BLaER1 treated with 17β-estradiol and CSF1 and Interleukin-3, amounts not matched to agents 10 nM and 100 nM (cell line): ENCODE measurements around the gene IP6K3.

ENCODE experiments used
- H3K27ac ChIP-seq, 11 experiments: shearing (Covaris generic); formaldehyde crosslinking; 2 replicates each; pipeline ENCODE4 v1.8.1; 2022
- H3K27me3 ChIP-seq, 11 experiments: shearing (Covaris generic); formaldehyde crosslinking; 2 replicates each; pipeline ENCODE4 v1.8.1; 2022
- H3K36me3 ChIP-seq, 11 experiments: shearing (Covaris generic); formaldehyde crosslinking; 2 replicates each; pipeline ENCODE4 v1.8.1; 2022
- H3K4me1 ChIP-seq, 10 experiments: shearing (Covaris generic); formaldehyde crosslinking; 2 replicates each; pipeline ENCODE4 v1.8.1; 2022
- H3K4me2 ChIP-seq, 11 experiments: shearing (Covaris generic); formaldehyde crosslinking; 2 replicates each; pipeline ENCODE4 v1.8.1; 2022
- H3K4me3 ChIP-seq, 10 experiments: shearing (Covaris generic); formaldehyde crosslinking; 2 replicates each; pipeline ENCODE4 v1.8.1; 2022
- H3K9ac ChIP-seq, 11 experiments: shearing (Covaris generic); formaldehyde crosslinking; 2 replicates each; pipeline ENCODE4 v1.8.1; 2022
- H3K9me3 ChIP-seq, 11 experiments: shearing (Covaris generic); formaldehyde crosslinking; replicated peaks in 1 of 11; 2 replicates each; pipeline ENCODE4 v1.8.1; 2022
- H4K20me1 ChIP-seq, 11 experiments: shearing (Covaris generic); formaldehyde crosslinking; 2 replicates each; pipeline ENCODE4 v1.8.1; 2022
- Cebpa-rat ChIP-seq, 11 experiments: shearing (Covaris generic); IDR thresholded peaks; 2 replicates each; pipeline ENCODE4 v1.8.1; 2022

The IP6K3 gene

DNA sequence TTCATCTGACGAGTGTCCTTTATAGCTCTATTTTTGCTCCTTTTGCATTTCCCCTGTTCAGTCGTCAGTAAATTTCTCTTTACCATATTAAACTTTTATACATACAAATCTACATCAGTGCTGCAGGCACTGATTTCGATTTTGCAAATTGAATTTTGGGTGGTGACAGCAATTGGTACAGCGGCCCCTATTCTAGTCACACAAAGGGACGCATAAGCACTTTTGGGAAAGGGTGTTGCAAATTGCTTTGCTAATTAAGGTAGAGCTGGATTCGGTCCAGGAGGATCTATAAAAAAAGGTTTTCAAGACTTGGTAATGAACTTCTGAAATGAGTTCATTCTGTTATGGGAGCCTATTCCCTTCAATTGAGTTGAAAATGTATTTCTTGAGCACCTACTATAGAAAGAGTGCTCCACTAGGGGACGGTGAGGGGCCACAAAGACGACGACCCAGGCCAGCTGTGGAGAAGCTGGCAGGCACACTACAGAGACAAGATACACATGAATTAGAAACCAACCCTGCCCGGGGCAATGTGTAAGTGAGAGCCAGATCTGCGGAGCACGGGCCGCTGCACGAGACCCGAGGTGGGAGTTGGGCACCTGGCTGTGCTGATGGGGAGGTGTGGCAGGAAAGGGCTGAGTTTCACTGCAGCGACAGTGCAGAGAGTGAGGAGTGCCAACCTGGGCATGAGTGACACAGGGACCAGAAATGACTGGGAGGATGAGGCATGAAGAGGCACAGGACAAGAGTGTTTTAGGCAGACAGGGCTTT, 40.6 kb downstream of the IP6K3 start:
- Histone ChIP-seq H3K4me2 (peak overlapping the region in 7 of 11 experiments; percentile 85 to 96 (median 93); a peak in 14 of 22 replicates), H3K27ac (no peak overlapping the region), H3K4me3 (no peak overlapping the region), H4K20me1 (peaks cover 0 to 92% (median 73%) of the 10 kb centered on the region in 11 experiments; a peak in 17 of 22 replicates), H3K36me3 (peaks cover 0 to 40% (median 19%) of the 10 kb centered on the region in 11 experiments; a peak in 13 of 22 replicates), H3K4me1 (peaks cover 45 to 73% (median 55%) of the 10 kb centered on the region in 10 experiments), H3K9ac (no peak overlapping the region), H3K9me3 (no peaks in the 10 kb centered on the region), H3K27me3 (peaks cover 22 to 30% (median 24%) of the 10 kb centered on the region in 11 experiments)
- TF ChIP-seq Cebpa-rat (IDR thresholded peaks at IDR 0.05): no peak

DNA sequence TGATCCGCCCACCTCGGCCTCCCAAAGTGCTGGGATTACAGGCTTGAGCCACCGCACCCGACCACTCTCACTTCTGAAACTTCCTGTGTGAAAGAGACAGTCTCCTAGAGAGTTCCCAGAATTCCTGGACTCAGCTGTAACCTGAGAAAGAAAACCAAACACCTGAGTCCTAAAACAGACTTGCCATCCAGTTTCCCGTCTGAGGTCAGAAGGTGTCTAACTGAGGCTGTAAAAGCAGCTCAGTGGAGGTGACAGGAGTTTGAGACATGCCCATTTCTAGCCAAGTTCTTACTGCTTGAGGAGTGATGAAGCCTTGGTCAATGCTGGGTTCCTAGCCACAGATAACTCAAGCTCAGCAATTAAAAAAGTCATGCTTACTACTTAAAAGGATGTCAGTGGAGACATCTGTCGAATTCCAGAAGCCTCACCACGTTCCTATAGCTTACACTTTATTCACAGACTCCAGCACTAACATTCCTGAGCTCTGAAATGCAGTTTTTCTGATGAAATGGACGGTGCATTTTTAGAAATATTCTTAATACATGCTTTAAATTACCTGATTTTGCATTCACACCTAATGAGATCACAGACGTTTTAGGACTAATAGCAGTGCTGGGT, 41.3 kb downstream of the IP6K3 start:
- Histone ChIP-seq H3K4me3 (no peak overlapping the region), H3K27me3 (peaks cover 22 to 30% (median 24%) of the 10 kb centered on the region in 11 experiments), H3K4me1 (peaks cover 39 to 70% (median 54%) of the 10 kb centered on the region in 10 experiments), H3K27ac (no peak overlapping the region), H4K20me1 (peaks cover 0 to 92% (median 73%) of the 10 kb centered on the region in 11 experiments; a peak in 17 of 22 replicates), H3K9me3 (no peaks in the 10 kb centered on the region), H3K36me3 (peaks cover 0 to 39% (median 19%) of the 10 kb centered on the region in 11 experiments; a peak in 13 of 22 replicates), H3K9ac (no peak overlapping the region), H3K4me2 (peak overlapping the region in 1 of 11 experiments; percentile 96; a peak in 1 of 22 replicates)
- TF ChIP-seq Cebpa-rat (IDR thresholded peaks at IDR 0.05): no peak

DNA sequence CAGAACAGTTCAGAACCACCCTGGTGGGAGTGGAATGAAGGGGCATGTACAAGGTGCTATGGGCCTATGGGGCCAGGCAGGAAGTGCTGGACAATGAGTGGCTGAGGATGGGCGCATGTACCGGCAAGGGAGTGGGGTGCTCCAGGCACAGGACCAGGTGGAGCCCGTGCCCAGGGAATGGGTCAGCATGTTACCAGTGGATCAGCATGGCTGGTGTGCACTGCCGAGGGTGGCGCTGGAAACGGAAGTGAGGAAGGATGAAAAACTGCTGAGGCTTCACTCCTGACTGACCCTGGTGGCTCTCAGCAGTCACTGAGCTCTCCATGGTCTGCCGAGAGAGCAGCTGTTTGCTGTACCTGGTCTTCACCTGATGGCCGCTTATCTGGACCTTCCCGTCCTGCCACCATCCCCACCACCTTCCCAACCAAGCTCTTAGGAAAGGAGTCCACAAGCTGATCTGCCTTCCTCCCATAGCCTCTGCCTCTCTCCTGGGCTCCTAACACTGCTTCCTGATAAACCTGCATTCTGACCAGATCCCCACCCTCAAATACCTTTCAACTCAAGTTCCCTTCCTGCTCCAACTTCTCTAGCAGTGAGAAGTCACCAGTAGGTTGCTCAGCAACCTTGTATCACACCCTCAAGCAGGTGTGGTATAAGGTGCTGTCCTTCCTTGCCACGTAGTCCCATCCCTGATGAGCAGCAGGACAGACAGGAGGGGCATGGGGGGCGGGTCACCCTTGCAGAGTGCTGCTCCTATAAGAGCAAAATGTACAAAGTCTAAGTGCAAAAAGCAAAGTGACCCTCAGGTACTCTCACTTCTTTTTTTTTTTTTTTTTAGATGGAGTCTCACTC, 42.3 kb downstream of the IP6K3 start:
- Histone ChIP-seq H3K9me3 (no peaks in the 10 kb centered on the region), H3K4me2 (peak overlapping the region in 5 of 11 experiments; percentile 1 to 43 (median 27); a peak in 7 of 22 replicates), H4K20me1 (peaks cover 0 to 93% (median 73%) of the 10 kb centered on the region in 11 experiments; a peak in 17 of 22 replicates), H3K36me3 (peaks cover 0 to 29% (median 14%) of the 10 kb centered on the region in 11 experiments; a peak in 12 of 22 replicates), H3K27me3 (peaks cover 22 to 30% (median 24%) of the 10 kb centered on the region in 11 experiments), H3K4me1 (peaks cover 39 to 70% (median 54%) of the 10 kb centered on the region in 10 experiments), H3K9ac (no peak overlapping the region), H3K4me3 (no peak overlapping the region), H3K27ac (no peak overlapping the region)
- TF ChIP-seq Cebpa-rat (IDR thresholded peaks at IDR 0.05): no peak

DNA sequence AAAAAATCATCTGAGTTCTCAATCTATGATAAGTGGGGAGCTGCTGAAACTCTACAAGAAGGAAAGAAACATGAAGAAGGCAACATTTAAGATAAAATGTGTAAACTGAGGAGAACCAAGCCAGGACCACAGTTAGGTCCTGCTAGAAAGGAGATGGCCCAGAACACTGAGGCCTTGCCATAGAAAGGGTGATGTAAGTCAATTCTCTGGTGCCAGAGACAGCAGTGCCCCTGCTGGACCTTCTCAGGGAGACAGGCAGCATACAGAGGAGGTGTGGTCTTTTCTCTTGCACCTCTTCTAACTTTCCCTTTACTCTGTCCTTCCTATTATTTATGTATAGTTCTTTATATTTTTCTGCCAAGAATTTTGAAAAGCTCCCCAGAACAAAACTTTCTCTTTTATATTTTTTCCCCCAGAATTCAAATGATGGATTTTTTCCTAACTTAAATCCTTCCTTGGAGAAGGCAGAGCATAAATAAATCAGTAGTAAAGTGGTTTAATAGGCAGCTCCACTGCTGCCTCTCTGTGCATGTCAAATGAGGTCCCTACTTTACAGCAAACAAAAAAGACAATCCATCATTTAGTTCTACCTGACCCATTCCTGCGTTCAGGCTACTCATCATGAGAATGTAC, 44.2 kb downstream of the IP6K3 start:
- Histone ChIP-seq H3K9ac (no peak overlapping the region), H3K9me3 (no peaks in the 10 kb centered on the region), H3K4me2 (peak overlapping the region in 1 of 11 experiments; percentile 10; a peak in 1 of 22 replicates), H4K20me1 (peaks cover 0 to 81% (median 53%) of the 10 kb centered on the region in 11 experiments; a peak in 17 of 22 replicates), H3K4me1 (peaks cover 37 to 70% (median 54%) of the 10 kb centered on the region in 10 experiments), H3K27ac (no peak overlapping the region), H3K36me3 (peaks cover 0 to 27% (median 7%) of the 10 kb centered on the region in 11 experiments; a peak in 12 of 22 replicates), H3K4me3 (no peak overlapping the region), H3K27me3 (peaks cover 14 to 24% (median 23%) of the 10 kb centered on the region in 11 experiments)
- no peak for TF ChIP-seq Cebpa-rat (IDR thresholded peaks at IDR 0.05)

DNA sequence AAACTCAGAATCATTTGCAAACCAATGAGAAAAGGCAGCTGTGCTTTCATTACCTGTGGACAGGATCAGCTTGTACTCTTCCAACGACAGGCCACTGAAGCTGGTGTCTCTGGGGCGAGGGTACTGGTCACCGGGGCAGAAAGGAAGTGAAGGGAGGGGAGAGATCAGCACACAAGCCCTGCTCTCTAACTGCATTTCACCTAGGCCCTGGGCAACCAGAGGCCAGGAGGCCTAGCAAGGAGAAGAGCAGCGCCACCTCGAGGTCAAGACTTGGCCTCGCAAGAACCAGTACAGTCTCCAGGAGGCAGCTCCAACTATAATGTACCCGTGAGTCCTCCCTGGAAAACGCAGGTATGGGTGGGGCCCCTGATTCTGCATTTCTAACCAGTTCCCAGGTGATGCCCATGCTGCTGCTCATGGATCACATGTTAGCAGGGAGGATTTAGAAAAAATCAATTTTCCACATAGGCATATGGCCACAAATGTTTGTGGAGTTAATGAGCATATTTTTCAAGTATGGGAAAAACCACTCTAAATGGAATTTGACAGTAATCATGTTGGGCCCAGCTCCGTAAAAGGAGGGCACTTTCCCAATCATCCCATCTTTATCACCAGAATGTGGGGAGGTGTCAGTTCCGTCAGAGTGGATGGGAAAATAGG, 46.2 kb downstream of the IP6K3 start:
- H3K4me3 ChIP-seq: no peak overlapping the region
- peak overlapping the region in 1 of 11 experiments; percentile 93; a peak in 2 of 22 replicates for H3K27ac ChIP-seq
- H3K27me3 ChIP-seq: peaks cover 0 to 5% (median 4%) of the 10 kb centered on the region in 11 experiments; a peak in 14 of 22 replicates
- no peak for TF ChIP-seq Cebpa-rat (IDR thresholded peaks at IDR 0.05)
- H3K36me3 ChIP-seq: peaks cover 0 to 34% (median 7%) of the 10 kb centered on the region in 11 experiments; a peak in 12 of 22 replicates
- H3K9me3 ChIP-seq: no peaks in the 10 kb centered on the region
- H3K4me1 ChIP-seq: peaks cover 53 to 74% (median 64%) of the 10 kb centered on the region in 10 experiments
- H3K9ac ChIP-seq: peak overlapping the region in 3 of 11 experiments; percentile 62 to 83 (median 79); a peak in 6 of 22 replicates
- H3K4me2 ChIP-seq: peak overlapping the region; percentile 47 to 99 (median 94); a peak in 21 of 22 replicates
- H4K20me1 ChIP-seq: peaks cover 0 to 73% (median 33%) of the 10 kb centered on the region in 11 experiments; a peak in 17 of 22 replicates

DNA sequence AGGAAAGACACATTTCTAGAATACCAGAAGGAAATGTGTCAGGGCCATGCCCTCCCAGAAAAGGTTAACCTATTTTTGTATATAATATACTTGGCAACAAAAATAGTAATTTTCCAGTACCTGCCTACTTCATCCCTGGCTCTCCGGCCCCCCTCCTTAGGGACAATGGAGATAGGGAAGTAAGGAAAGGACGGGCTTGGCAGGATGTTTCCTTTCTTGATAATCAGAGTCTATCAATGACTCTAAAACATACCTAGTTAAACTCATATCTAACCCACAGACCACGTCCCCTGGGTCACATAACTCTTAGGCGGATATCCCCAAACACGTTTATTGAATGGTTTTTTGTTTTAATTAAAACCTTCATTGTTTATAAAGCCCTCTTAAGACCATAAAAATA, 47.0 kb downstream of the IP6K3 start:
- Histone ChIP-seq H3K4me2 (peak overlapping the region; percentile 47 to 99 (median 94); a peak in 21 of 22 replicates), H3K27ac (peak overlapping the region in 4 of 11 experiments; percentile 86 to 93 (median 88); a peak in 7 of 22 replicates), H3K36me3 (peaks cover 0 to 35% (median 7%) of the 10 kb centered on the region in 11 experiments; a peak in 12 of 22 replicates), H3K4me1 (peaks cover 60 to 81% (median 69%) of the 10 kb centered on the region in 10 experiments), H3K27me3 (no peaks in the 10 kb centered on the region; a peak in 1 of 22 replicates), H3K9ac (peak overlapping the region in 6 of 11 experiments; percentile 8 to 83 (median 44); a peak in 7 of 22 replicates), H3K9me3 (no peaks in the 10 kb centered on the region), H4K20me1 (peaks cover 0 to 73% (median 33%) of the 10 kb centered on the region in 11 experiments; a peak in 14 of 22 replicates), H3K4me3 (no peak overlapping the region)
- TF ChIP-seq Cebpa-rat (IDR thresholded peaks at IDR 0.05): no peak

DNA sequence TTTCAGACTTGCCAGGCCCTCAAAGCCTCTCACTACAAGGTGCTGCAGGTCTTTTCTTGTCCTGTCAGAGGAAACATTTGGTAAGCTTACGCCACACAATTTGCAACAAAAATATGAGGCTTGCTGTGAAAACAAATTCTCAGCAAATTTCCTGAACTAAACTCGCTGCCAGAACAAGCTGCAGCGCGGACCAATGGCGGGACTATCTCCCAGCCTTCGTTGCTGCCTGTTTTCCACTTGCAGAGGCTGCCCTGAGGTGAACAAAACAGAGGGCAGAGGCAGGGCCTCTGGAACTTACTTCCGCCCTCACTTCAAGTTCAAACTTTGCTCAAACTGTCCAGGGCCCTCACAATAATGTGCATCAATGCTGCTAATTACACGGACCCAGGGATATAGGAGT, 47.6 kb downstream of the IP6K3 start:
- no peaks in the 10 kb centered on the region; a peak in 1 of 22 replicates for H3K27me3 ChIP-seq
- peaks cover 62 to 81% (median 71%) of the 10 kb centered on the region in 10 experiments for H3K4me1 ChIP-seq
- no peak for TF ChIP-seq Cebpa-rat (IDR thresholded peaks at IDR 0.05)
- H3K4me2 ChIP-seq: peak overlapping the region; percentile 47 to 99 (median 94)
- peaks cover 0 to 32% (median 7%) of the 10 kb centered on the region in 11 experiments; a peak in 12 of 22 replicates for H3K36me3 ChIP-seq
- H3K9ac ChIP-seq: peak overlapping the region in 10 of 11 experiments; percentile 2 to 83 (median 54); a peak in 14 of 22 replicates
- peaks cover 0 to 69% (median 27%) of the 10 kb centered on the region in 11 experiments; a peak in 14 of 22 replicates for H4K20me1 ChIP-seq
- H3K9me3 ChIP-seq: no peaks in the 10 kb centered on the region
- peak overlapping the region in 6 of 11 experiments; percentile 31 to 93 (median 86); a peak in 10 of 22 replicates for H3K27ac ChIP-seq
- H3K4me3 ChIP-seq: peak overlapping the region in 3 of 10 experiments; percentile 23 to 42 (median 31); a peak in 4 of 20 replicates
